Stimulated activated CD4-positive, alpha-beta T cell treated with anti-CD3 and anti-CD28 coated beads, Interleukin-1b, Interleukin-23, amount 100 ng/mL, for 4 hours (primary cell): ENCODE measurements around the gene GALNT15.

Source experiments
- DNase-seq, 2 donors: peaks; one replicate each; pipeline ENCODE4 v3.0.0-alpha.2; 2020; ENCODE audit warnings: low read depth in 2 of 2

GALNT15 gene

GRCh38 chr3:16174389-16174788 lies at the start of gene GALNT15:
TSS of gene GALNT15 (plus strand) at chr3:16174680. CDS start at chr3:16175152, 472 bp downstream.
- no peak for DNase-seq

- DNase-seq, result no peak
Observed at GRCh38 chr3:16126634-16127033, 47.8 kb upstream of the GALNT15 start.

- no peak for DNase-seq
Observed at GRCh38 chr3:16127249-16127648, 47.2 kb upstream of the GALNT15 start.

GRCh38 chr3:16130066-16130465 lies 44.4 kb upstream of the GALNT15 start:
- no peak for DNase-seq

GRCh38 chr3:16132190-16132589 lies 42.3 kb upstream of the GALNT15 start:
- DNase-seq, result no peak

GRCh38 chr3:16132928-16133327 lies 41.6 kb upstream of the GALNT15 start:
- no peak for DNase-seq

- DNase-seq, result no peak
Observed at GRCh38 chr3:16134173-16134928, 40.1 kb upstream of the GALNT15 start.

- no peak for DNase-seq
Observed at GRCh38 chr3:16136055-16136454, 38.4 kb upstream of the GALNT15 start.

- no peak for DNase-seq
Observed at GRCh38 chr3:16137044-16137443, 37.4 kb upstream of the GALNT15 start.

- no peak for DNase-seq
Observed at GRCh38 chr3:16137977-16138376, 36.5 kb upstream of the GALNT15 start.

GRCh38 chr3:16140116-16140893 lies 34.2 kb upstream of the GALNT15 start:
- no peak for DNase-seq

GRCh38 chr3:16140894-16141285 lies 33.6 kb upstream of the GALNT15 start:
- no peak for DNase-seq

GRCh38 chr3:16142350-16143025 lies 32.0 kb upstream of the GALNT15 start:
- DNase-seq, result no peak

- no peak for DNase-seq
Observed at GRCh38 chr3:16143861-16144447, 30.5 kb upstream of the GALNT15 start.

GRCh38 chr3:16145176-16145575 lies 29.3 kb upstream of the GALNT15 start:
- no peak for DNase-seq

- no peak for DNase-seq
Observed at GRCh38 chr3:16146015-16146730, 28.3 kb upstream of the GALNT15 start.

- no peak for DNase-seq
Observed at GRCh38 chr3:16147220-16147994, 27.1 kb upstream of the GALNT15 start.

- DNase-seq, result no peak
Observed at GRCh38 chr3:16148213-16148612, 26.3 kb upstream of the GALNT15 start.

GRCh38 chr3:16148783-16149182 lies 25.7 kb upstream of the GALNT15 start:
- no peak for DNase-seq

GRCh38 chr3:16150285-16150684 lies 24.2 kb upstream of the GALNT15 start:
- DNase-seq, result no peak

- no peak for DNase-seq
Observed at GRCh38 chr3:16151109-16151508, 23.4 kb upstream of the GALNT15 start.
